HG02763 (cell line): ENCODE measurements around the gene VTI1A.
"Not testable (repeated sequence)": the region's sequence is repeated elsewhere in the genome, so short reads cannot be mapped to it uniquely, and the experiment has no call there.

Experiments
- ATAC-seq: cut with Tn5 transposase; IDR thresholded peaks from one replicate; pipeline ENCODE4 v1.9.1; 2021; ENCODE audit warnings: mild to moderate bottlenecking, moderate library complexity; ENCODE audit not compliant: unreplicated experiment

The VTI1A gene

GRCh38 chr10:112539340-112539739 lies 92.3 kb downstream of the VTI1A start:
- ATAC-seq: no peak

GRCh38 chr10:112542823-112543222 lies 95.8 kb downstream of the VTI1A start:
- ATAC-seq: not testable (repeated sequence)

GRCh38 chr10:112546474-112546873 lies 99.5 kb downstream of the VTI1A start:
- ATAC-seq: no peak

DNA sequence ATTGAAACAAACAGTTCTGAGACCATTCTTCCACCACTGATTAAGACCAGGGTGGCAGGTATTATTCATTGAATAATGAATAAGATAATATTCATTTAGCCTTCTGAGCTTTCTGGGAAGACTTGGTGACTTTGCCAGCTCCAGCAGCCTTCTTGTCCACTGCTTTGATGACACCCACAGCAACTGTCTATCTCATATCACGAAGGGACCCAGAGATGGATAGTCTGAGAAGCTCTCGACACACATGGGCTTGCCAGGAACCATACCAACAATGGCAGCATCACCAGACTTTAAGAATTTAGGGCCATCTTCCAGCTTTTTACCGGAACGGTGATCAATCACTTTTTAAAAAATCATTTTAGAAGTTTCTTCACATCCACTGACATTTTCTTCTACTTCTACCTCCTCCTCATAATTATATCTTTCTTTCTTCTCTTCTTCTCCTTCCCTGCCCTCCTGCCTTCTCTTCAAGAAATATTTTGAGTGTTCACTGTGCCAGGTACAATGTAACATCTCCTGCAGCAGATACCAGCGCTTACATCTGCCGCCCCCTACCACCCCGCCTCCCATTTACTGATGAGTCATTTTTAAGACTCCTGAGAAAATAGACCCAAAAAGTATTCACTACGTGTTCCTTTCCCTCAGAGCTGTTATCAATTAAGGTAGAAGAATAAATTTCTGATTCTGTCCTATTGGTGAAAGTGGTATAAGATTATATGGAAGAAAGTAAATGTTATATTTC lies 101.7 kb downstream of the VTI1A start:
- ATAC-seq: no peak

DNA sequence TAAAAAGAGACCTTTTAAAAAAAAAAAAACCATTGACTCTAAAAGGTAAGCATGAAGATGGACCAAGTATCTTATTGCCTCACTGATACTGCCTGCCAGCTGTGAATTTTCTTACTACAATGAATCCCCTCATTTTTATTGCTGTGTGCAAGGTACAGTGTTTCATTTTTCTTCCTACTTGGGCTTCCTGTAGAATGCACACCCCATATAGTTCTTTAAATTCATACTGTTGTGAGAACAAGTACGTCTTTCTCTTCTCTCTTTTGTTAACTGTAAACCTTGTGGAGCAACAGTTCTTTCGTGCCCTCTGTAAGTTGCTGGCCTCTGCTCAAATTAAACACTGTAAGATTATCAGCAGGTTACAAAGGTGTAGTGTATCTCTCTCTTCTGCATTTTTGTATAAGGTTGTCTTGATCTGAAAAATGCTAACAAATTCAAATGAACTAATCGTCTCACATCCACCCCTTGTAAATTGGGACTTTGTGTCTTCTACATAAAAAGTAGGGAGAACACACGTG lies 105.6 kb downstream of the VTI1A start:
- ATAC-seq: no peak

GRCh38 chr10:112553315-112553714 lies 106.3 kb downstream of the VTI1A start:
- ATAC-seq: no peak

DNA sequence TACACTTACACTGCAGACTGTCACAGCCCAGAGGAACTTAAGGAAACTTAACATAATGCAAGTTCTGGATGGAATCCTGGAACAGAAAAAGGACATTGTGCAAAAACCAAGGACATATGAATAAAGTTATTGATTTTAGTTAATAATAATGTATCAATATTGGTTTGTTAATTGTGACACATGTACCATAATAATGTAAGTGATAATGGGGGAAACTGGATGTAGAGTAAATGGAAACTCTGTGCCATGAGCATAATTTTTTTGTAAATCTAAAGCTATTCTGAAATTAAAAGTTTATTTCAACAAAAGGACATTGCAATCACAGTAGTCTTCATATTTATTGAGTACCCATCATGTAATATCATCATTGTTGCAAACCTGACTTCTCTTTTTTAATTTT lies 107.2 kb downstream of the VTI1A start:
- no peak for ATAC-seq

DNA sequence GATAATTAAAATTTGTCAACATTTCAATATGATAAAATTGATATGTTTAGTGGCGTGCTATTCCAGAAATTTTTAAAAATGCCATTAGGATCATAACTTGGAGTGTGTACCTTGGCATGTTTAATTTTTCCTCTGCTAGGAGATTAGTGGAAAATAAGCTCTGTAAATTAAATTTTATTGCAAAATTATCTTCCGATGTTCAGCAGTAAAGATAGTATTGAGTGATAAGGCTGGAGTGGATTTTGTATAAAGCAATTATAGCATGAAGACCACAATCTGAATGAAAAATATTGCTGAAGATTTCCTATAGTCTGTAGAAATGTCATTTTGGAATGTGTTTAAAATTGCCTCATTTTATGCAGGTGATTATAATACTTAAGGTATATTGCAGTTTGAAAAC lies 110.2 kb downstream of the VTI1A start:
- no peak for ATAC-seq

GRCh38 chr10:112558476-112559142 lies 111.6 kb downstream of the VTI1A start:
- ATAC-seq: no peak

DNA sequence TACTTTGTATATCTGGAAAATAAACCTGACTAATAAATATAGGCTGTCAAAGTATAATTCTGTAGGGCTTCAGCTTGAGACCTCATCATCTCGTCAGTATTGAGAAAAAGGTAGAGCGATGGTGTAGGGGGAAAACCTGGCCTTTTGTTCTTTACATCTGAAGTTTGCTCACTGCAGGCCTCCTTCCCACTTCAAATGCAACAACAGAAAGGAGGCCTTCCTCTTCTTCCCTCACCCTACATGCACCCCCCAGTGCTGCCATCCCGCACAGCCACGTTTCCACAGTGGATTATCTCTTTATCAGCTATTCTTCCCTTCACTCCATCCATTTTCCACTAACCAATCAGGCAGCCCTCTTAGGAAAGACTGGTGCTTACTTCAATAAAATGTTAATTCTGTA lies 112.3 kb downstream of the VTI1A start:
- no peak for ATAC-seq

DNA sequence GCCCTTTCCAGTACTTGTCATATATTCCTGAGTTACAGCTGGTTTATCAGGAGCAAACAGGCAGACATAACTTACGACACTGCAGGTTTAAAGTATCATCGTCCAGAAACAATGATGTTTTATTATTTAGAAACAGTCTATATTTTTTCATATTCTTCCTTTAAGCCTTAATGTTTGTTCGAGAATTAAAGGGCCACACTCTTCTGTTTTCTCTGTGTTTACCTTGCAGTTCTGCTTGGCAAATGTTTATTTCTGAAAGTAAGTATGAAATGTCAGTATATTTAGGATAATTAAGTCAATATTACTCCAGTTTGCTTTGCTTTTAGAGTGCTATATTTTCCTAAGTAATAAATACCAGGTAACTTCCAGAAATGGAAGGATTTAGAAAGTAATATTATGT lies 115.1 kb downstream of the VTI1A start:
- ATAC-seq: no peak

DNA sequence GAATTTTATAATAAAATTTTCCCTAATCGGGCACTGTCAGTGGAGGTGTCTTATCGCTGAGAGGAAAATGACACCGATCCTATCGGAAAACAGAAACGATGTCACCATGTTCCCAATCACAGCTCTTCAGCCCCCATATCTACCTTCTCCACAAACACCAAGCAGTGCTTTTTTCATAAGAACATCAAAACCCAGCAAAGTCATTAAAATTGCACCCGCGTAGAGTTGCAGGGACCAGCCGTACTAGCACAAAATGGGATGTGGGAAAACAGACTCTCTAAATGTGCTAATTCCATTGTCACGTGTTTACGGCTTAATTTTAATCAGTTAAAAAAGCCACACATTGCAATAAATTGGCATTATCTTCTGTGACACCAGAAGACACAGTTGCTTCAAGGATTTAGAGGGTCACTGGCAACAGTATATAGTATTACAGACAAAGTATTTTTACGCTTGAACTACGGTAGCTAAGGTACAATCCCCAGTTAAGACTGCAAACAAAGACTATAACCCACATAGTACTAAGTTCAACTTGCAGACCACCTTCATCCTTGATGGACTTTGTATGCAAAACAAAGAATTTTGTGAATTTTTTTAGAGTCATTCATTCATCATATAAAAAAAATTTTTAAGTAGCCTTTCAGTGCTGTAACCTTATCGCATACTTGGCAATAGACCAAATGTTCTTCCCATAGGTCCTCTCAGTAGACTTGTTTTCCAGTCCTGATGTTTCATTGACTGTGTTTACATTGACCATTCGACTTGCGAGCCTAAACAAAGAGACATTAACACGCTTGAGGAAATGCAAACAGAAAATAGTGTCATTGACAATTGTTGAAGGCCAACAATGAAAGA lies 116.0 kb downstream of the VTI1A start:
- ATAC-seq: no peak

DNA sequence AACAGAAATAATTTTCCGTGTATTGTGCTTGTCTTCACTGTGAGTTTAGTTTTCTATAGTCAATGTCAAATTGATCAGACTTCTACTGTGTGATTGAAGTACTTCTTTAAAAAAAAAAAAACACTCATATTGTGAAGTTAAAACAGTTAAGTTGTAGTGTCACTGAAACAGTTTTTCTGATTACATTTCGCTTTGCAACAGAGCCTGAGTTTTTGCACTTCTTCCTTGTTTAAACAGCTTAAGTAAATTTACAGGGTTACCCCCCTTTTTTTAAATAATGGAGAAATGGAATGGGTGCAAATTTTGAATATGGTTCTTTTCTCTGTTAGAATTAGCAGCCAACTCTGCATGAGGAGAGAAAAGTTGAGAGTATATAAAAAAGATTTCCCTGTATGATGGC lies 117.3 kb downstream of the VTI1A start:
- no peak for ATAC-seq

- ATAC-seq: no peak
Measured at GRCh38 chr10:112565434-112566053, 118.5 kb downstream of the VTI1A start.

DNA sequence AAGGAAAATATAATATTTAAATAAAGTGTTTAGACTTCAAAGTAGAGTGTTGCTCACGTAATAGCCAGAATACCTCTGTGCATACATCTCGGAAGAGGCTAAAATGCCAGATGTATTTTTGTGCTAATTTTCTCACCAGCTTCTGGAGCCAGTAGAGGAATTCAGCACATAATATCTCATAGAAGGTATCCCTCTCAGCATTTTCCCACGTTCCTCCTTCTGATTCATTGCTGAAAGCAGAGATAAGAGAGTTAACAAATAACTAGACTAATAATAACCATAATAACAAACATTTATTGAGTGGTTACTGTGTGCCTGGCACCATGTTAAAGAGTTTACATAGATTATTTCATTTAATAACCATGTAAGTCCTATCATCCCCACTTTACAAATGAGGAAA lies 123.6 kb downstream of the VTI1A start:
- ATAC-seq: no peak

- ATAC-seq: no peak
Measured at GRCh38 chr10:112579578-112579977, 132.6 kb downstream of the VTI1A start.

DNA sequence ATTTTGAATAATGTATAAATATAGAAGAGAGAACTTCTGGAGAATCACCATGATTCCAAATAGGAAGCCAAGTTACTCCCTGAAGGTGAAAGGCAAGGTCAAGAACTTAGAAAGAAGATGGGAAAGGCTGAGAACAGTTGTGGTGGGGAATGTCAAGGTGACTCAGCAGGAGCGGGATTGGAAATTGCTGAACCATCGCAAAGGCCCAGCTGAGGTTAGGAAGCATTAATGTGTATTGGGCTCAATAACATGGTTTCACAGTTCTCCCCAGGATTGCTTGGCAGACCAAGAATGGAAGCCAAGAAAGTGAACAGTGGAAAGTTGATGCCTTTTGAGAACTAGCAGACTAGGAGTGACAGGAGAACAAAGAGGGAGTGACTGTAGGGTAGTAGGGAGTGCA lies 133.3 kb downstream of the VTI1A start:
- no peak for ATAC-seq

DNA sequence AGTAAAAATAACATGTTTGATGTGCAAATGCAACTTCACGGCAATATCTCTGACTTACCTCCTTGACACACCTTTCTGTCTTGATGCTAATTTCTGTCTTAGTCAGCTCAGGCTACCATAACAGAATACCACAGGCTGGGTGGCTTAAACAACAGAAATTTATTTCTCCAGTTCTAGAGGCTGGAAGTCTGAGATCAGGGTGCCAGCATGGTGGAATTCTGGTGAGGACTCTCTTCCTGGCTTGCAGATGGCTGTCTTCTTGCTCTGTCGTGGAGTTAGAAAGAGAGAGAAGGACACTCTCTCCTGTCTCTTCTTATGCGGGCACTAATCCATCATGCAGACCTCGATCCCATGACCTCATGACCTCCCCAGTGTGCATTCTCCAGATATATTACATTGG lies 134.9 kb downstream of the VTI1A start:
- ATAC-seq: no peak

- no peak for ATAC-seq
Measured at GRCh38 chr10:112583236-112583939, 136.4 kb downstream of the VTI1A start.

GRCh38 chr10:112584276-112584675 lies 137.3 kb downstream of the VTI1A start:
- no peak for ATAC-seq
